Measurements from ENCODE around the gene ARMC7. TPM values are rescaled to one million over a fixed set of nuclear protein-coding genes. Genes with fewer than 3 reads are reported as not detected.
A peak's percentile ranks its signal among the peaks of the same experiment; 100 is the strongest.
"Not testable (repeated sequence)": the region's sequence is repeated elsewhere in the genome, so short reads cannot be mapped to it uniquely, and the experiment has no call there.

Gene ARMC7
- total and polyA plus RNA-seq, 2 donors (not counting 1 experiment from before 2014, with no cell fraction given), result 3.1 to 5.9 TPM

DNA sequence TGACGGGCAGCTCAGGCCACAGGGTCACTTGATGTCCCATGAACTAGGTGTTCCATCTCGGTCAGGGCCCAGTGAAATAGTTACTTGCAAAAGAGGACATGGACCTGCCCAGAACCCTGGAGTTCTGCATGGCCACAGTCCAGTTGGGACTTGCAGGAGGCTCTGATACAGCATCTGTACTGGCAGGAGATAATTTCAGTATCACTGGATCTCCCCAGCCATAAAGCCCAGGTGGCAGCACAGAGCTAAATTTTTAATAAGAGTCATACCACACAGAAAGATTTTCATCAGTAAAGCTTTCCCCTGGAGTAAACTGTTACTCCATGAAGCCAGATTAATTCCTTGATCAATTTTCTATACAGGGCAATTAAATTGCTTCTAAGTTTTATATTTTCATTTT, 40.0 kb upstream of the ARMC7 start:
- Histone ChIP-seq H4K20me1 (ENCODE audit: control insufficient read depth, extremely low read depth, insufficient read depth, low read length) (no peaks in the 10 kb centered on the region), H3K27ac (ENCODE audit: insufficient read depth, low read length) (no peak overlapping the region), H3K4me1 (ENCODE audit: control insufficient read depth, extremely low read depth, insufficient read depth, low read length) (no peaks in the 10 kb centered on the region), H3K9me3 (ENCODE audit: control insufficient read depth, insufficient read depth, low read depth, low read length) (no peaks in the 10 kb centered on the region), H3K4me2 (ENCODE audit: extremely low read depth, insufficient read depth, low read length) (no peak overlapping the region), H3K4me3 (replicated peaks in 1 of 4; ENCODE audit: control extremely low read depth in 1 of 4, insufficient read depth in 1 of 4, low read depth in 3 of 4, low read length in 4 of 4) (no peak overlapping the region), H2AFZ (ENCODE audit: low read length) (no peak overlapping the region), H3K9ac (ENCODE audit: insufficient read depth, low read length) (no peak overlapping the region), H3K36me3 (ENCODE audit: control insufficient read depth, insufficient read depth, low read length) (peaks cover 2% of the 10 kb centered on the region), H3K79me2 (ENCODE audit: control insufficient read depth, insufficient read depth, low read length) (no peaks in the 10 kb centered on the region), H3K27me3 (ENCODE audit: control insufficient read depth, insufficient read depth, low read length) (no peaks in the 10 kb centered on the region)
- DNase-seq (ENCODE audit: low read depth in 2 of 2), result peak in 1 of 2 donors; percentile 50
- TF ChIP-seq CTCF (conservative IDR thresholded peaks at IDR 0.05 in 1 of 2, IDR thresholded peaks at IDR 0.05 in 1 of 2; ENCODE audit: low read depth in 1 of 2, low read length in 2 of 2) (peak; percentile 40 to 50), EZH2 (IDR thresholded peaks at IDR 0.05; ENCODE audit: low read length, missing control alignments) (no peak)

- not testable (repeated sequence) for H3K27me3 ChIP-seq (ENCODE audit: control insufficient read depth, insufficient read depth, low read length); DNase-seq (ENCODE audit: low read depth in 2 of 2); H3K4me1 ChIP-seq (ENCODE audit: control insufficient read depth, extremely low read depth, insufficient read depth, low read length); H4K20me1 ChIP-seq (ENCODE audit: control insufficient read depth, extremely low read depth, insufficient read depth, low read length); H2AFZ ChIP-seq (ENCODE audit: low read length); H3K4me2 ChIP-seq (ENCODE audit: extremely low read depth, insufficient read depth, low read length); H3K79me2 ChIP-seq (ENCODE audit: control insufficient read depth, insufficient read depth, low read length); H3K36me3 ChIP-seq (ENCODE audit: control insufficient read depth, insufficient read depth, low read length); H3K4me3 ChIP-seq (replicated peaks in 1 of 4; ENCODE audit: control extremely low read depth in 1 of 4, insufficient read depth in 1 of 4, low read depth in 3 of 4, low read length in 4 of 4); H3K9ac ChIP-seq (ENCODE audit: insufficient read depth, low read length); H3K9me3 ChIP-seq (ENCODE audit: control insufficient read depth, insufficient read depth, low read depth, low read length); H3K27ac ChIP-seq (ENCODE audit: insufficient read depth, low read length)
Observed at GRCh38 chr17:75071478-75072271, 38.1 kb upstream of the ARMC7 start.

DNA sequence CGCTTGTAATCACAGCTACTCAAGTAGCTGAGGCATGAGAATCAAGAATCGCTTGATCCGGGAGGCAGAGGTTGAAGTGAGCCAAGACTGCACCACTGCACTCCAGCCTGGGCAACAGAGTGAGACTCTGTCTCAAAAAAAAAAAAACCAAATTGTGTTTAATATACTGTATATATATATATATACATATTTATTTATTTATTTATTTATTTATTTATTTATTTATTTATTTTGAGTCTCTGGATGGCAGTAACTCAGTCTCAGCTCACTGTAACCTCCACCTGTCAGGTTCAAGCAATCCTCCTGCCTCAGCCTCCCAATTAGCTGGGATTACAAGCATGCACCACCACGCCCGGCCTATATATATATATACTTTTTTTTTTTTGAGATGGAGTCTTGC, 36.9 kb upstream of the ARMC7 start:
- not testable (repeated sequence) for H3K4me1 ChIP-seq (ENCODE audit: control insufficient read depth, extremely low read depth, insufficient read depth, low read length); H4K20me1 ChIP-seq (ENCODE audit: control insufficient read depth, extremely low read depth, insufficient read depth, low read length); H3K27ac ChIP-seq (ENCODE audit: insufficient read depth, low read length); H2AFZ ChIP-seq (ENCODE audit: low read length); H3K27me3 ChIP-seq (ENCODE audit: control insufficient read depth, insufficient read depth, low read length); H3K9me3 ChIP-seq (ENCODE audit: control insufficient read depth, insufficient read depth, low read depth, low read length); H3K79me2 ChIP-seq (ENCODE audit: control insufficient read depth, insufficient read depth, low read length); H3K4me3 ChIP-seq (replicated peaks in 1 of 4; ENCODE audit: control extremely low read depth in 1 of 4, insufficient read depth in 1 of 4, low read depth in 3 of 4, low read length in 4 of 4); DNase-seq (ENCODE audit: low read depth in 2 of 2); H3K9ac ChIP-seq (ENCODE audit: insufficient read depth, low read length); H3K36me3 ChIP-seq (ENCODE audit: control insufficient read depth, insufficient read depth, low read length); H3K4me2 ChIP-seq (ENCODE audit: extremely low read depth, insufficient read depth, low read length)

- Histone ChIP-seq H3K27ac (ENCODE audit: insufficient read depth, low read length) (no peak overlapping the region), H3K79me2 (ENCODE audit: control insufficient read depth, insufficient read depth, low read length) (no peaks in the 10 kb centered on the region), H2AFZ (ENCODE audit: low read length) (no peak overlapping the region), H3K4me3 (replicated peaks in 1 of 4; ENCODE audit: control extremely low read depth in 1 of 4, insufficient read depth in 1 of 4, low read depth in 3 of 4, low read length in 4 of 4) (no peak overlapping the region), H4K20me1 (ENCODE audit: control insufficient read depth, extremely low read depth, insufficient read depth, low read length) (no peaks in the 10 kb centered on the region), H3K36me3 (ENCODE audit: control insufficient read depth, insufficient read depth, low read length) (no peaks in the 10 kb centered on the region), H3K27me3 (ENCODE audit: control insufficient read depth, insufficient read depth, low read length) (no peaks in the 10 kb centered on the region), H3K9me3 (ENCODE audit: control insufficient read depth, insufficient read depth, low read depth, low read length) (no peaks in the 10 kb centered on the region), H3K4me2 (ENCODE audit: extremely low read depth, insufficient read depth, low read length) (no peak overlapping the region), H3K4me1 (ENCODE audit: control insufficient read depth, extremely low read depth, insufficient read depth, low read length) (peaks cover 11% of the 10 kb centered on the region), H3K9ac (ENCODE audit: insufficient read depth, low read length) (no peak overlapping the region)
- TF ChIP-seq EZH2 (IDR thresholded peaks at IDR 0.05; ENCODE audit: low read length, missing control alignments) (no peak), CTCF (conservative IDR thresholded peaks at IDR 0.05 in 1 of 2, IDR thresholded peaks at IDR 0.05 in 1 of 2; ENCODE audit: low read depth in 1 of 2, low read length in 2 of 2) (no peak)
- no peak for DNase-seq (ENCODE audit: low read depth in 2 of 2)
Observed at GRCh38 chr17:75073618-75074047, 36.1 kb upstream of the ARMC7 start.
